Fibroblast of lung (primary cell): Measurements from ENCODE around the gene FTCDNL1.

ENCODE experiments used
- CTCF ChIP-seq, 2 donors: IDR thresholded peaks in 1 of 2; conservative IDR thresholded peaks in 1 of 2; 1 replicate in 1 of 2; 2 replicates in 1 of 2; pipeline ENCODE4 v1.5.1; 2011 to 2012; ENCODE audit warnings: low read length in 2 of 2, control low read depth in 1 of 2, inconsistent platforms in 1 of 2, low read depth in 1 of 2, mild to moderate bottlenecking in 1 of 2
- EZH2 ChIP-seq: IDR thresholded peaks from 2 replicates; pipeline ENCODE4 v1.5.1; 2012; ENCODE audit warnings: low read length, control low read depth, mild to moderate bottlenecking; ENCODE audit errors: missing control alignments

GRCh38 chr2:199757233-199757870 is 93.6 kb downstream of the FTCDNL1 start:
- TF ChIP-seq CTCF (conservative IDR thresholded peaks at IDR 0.05 in 1 of 2, IDR thresholded peaks at IDR 0.05 in 1 of 2; ENCODE audit: low read depth in 1 of 2, low read length in 2 of 2) (no peak), EZH2 (no peak)
